ENCODE measurements around the gene NUDT21. TPM values are rescaled to one million over a fixed set of nuclear protein-coding genes. Genes with fewer than 3 reads are reported as not detected.

NUDT21 gene
- total RNA-seq, 5 donors from 2014 or later (not counting 1 experiment from before 2014, with no cell fraction given) = 90.0 to 98.8 (median 98.4) TPM

GRCh38 chr16:56389554-56389953, 61.6 kb downstream of the NUDT21 start:
- Histone ChIP-seq H3K27me3 (replicated peaks in 1 of 2; ENCODE audit: control insufficient read depth in 2 of 2, extremely low read depth in 1 of 2, insufficient read depth in 2 of 2, low read length in 1 of 2) (no peaks in the 10 kb centered on the region), H3K4me3 (ENCODE audit: control insufficient read depth in 1 of 2, extremely low read depth in 1 of 2, low read length in 1 of 2) (no peak overlapping the region), H3K4me1 (ENCODE audit: control insufficient read depth in 1 of 2, extremely low read depth in 1 of 2, insufficient read depth in 2 of 2, low read length in 2 of 2) (no peaks in the 10 kb centered on the region), H3K36me3 (ENCODE audit: control insufficient read depth in 2 of 2, extremely low read depth in 1 of 2, insufficient read depth in 1 of 2, low read length in 1 of 2) (peaks cover 0 to 50% of the 10 kb centered on the region in 2 donors), H3K9me3 (no peaks in the 10 kb centered on the region), H3K27ac (ENCODE audit: low read length) (no peak overlapping the region)
- DNase-seq (no peak), ATAC-seq (replicated peaks in 1 of 4) (no peak)
- no peaks in the 10 kb centered on the region for H3K9me3 Mint-ChIP-seq
- H3K36me3 Mint-ChIP-seq = peaks cover 77% of the 10 kb centered on the region
- WGBS (ENCODE audit: insufficient coverage) = 100% methylated on average over 3 of the region's 3 CpGs
- ChIA-PET POLR2A (no interaction called here), CTCF (interaction anchor here in 1 of 2 donors (0.5 kb wide), 1 partner anchor 34 kb away, joined by 3 read pairs; no protein-coding TSS in a partner anchor)
- no peak overlapping the region for H3K4me3 Mint-ChIP-seq
- H3K27me3 Mint-ChIP-seq = no peaks in the 10 kb centered on the region
- no peak overlapping the region for H3K27ac Mint-ChIP-seq
- peaks cover 0 to 12% (median 7%) of the 10 kb centered on the region in 3 donors for H3K4me1 Mint-ChIP-seq

GRCh38 chr16:56388209-56388608, 62.9 kb downstream of the NUDT21 start:
- H3K9me3 Mint-ChIP-seq = peaks cover 0 to 10% (median 0%) of the 10 kb centered on the region in 3 donors
- CTCF ChIA-PET = no interaction called here
- H3K36me3 Mint-ChIP-seq = peaks cover 81% of the 10 kb centered on the region
- Histone ChIP-seq H3K4me3 (ENCODE audit: control insufficient read depth in 1 of 2, extremely low read depth in 1 of 2, low read length in 1 of 2) (no peak overlapping the region), H3K36me3 (ENCODE audit: control insufficient read depth in 2 of 2, extremely low read depth in 1 of 2, insufficient read depth in 1 of 2, low read length in 1 of 2) (peaks cover 3 to 63% of the 10 kb centered on the region in 2 donors), H3K9me3 (no peaks in the 10 kb centered on the region), H3K27ac (ENCODE audit: low read length) (no peak overlapping the region), H3K4me1 (ENCODE audit: control insufficient read depth in 1 of 2, extremely low read depth in 1 of 2, insufficient read depth in 2 of 2, low read length in 2 of 2) (no peaks in the 10 kb centered on the region), H3K27me3 (replicated peaks in 1 of 2; ENCODE audit: control insufficient read depth in 2 of 2, extremely low read depth in 1 of 2, insufficient read depth in 2 of 2, low read length in 1 of 2) (no peaks in the 10 kb centered on the region)
- POLR2A ChIA-PET = no interaction called here
- DNase-seq = no peak
- ATAC-seq (replicated peaks in 1 of 4) = no peak
- H3K27ac Mint-ChIP-seq = no peak overlapping the region
- peaks cover 0 to 4% (median 2%) of the 10 kb centered on the region in 3 donors for H3K4me1 Mint-ChIP-seq
- no peak overlapping the region for H3K4me3 Mint-ChIP-seq
- H3K27me3 Mint-ChIP-seq = no peaks in the 10 kb centered on the region

GRCh38 chr16:56387396-56387795, 63.7 kb downstream of the NUDT21 start:
- Mint-ChIP-seq H3K4me1 (peaks cover 0 to 4% (median 1%) of the 10 kb centered on the region in 3 donors), H3K9me3 (peaks cover 0 to 16% (median 0%) of the 10 kb centered on the region in 3 donors), H3K36me3 (peaks cover 81% of the 10 kb centered on the region), H3K27me3 (no peaks in the 10 kb centered on the region), H3K27ac (no peak overlapping the region), H3K4me3 (no peak overlapping the region)
- ChIA-PET CTCF (interaction anchor here in 1 of 2 donors (0.6 kb wide), 1 partner anchor 409 kb away, joined by 3 read pairs; no protein-coding TSS in a partner anchor), POLR2A (no interaction called here)
- DNase-seq = no peak
- Histone ChIP-seq H3K36me3 (ENCODE audit: control insufficient read depth in 2 of 2, extremely low read depth in 1 of 2, insufficient read depth in 1 of 2, low read length in 1 of 2) (peaks cover 10 to 71% of the 10 kb centered on the region in 2 donors), H3K4me3 (ENCODE audit: control insufficient read depth in 1 of 2, extremely low read depth in 1 of 2, low read length in 1 of 2) (no peak overlapping the region), H3K9me3 (no peaks in the 10 kb centered on the region), H3K4me1 (ENCODE audit: control insufficient read depth in 1 of 2, extremely low read depth in 1 of 2, insufficient read depth in 2 of 2, low read length in 2 of 2) (no peaks in the 10 kb centered on the region), H3K27ac (ENCODE audit: low read length) (no peak overlapping the region), H3K27me3 (replicated peaks in 1 of 2; ENCODE audit: control insufficient read depth in 2 of 2, extremely low read depth in 1 of 2, insufficient read depth in 2 of 2, low read length in 1 of 2) (no peaks in the 10 kb centered on the region)
- WGBS (ENCODE audit: insufficient coverage) = no CpG with 5 or more reads among the region's 3 CpGs
- ATAC-seq (replicated peaks in 1 of 4) = no peak

GRCh38 chr16:56384074-56384721, 66.9 kb downstream of the NUDT21 start:
- Histone ChIP-seq H3K4me3 (ENCODE audit: control insufficient read depth in 1 of 2, extremely low read depth in 1 of 2, low read length in 1 of 2) (no peak overlapping the region), H3K27ac (ENCODE audit: low read length) (no peak overlapping the region), H3K36me3 (ENCODE audit: control insufficient read depth in 2 of 2, extremely low read depth in 1 of 2, insufficient read depth in 1 of 2, low read length in 1 of 2) (peaks cover 10 to 83% of the 10 kb centered on the region in 2 donors), H3K9me3 (no peaks in the 10 kb centered on the region), H3K4me1 (ENCODE audit: control insufficient read depth in 1 of 2, extremely low read depth in 1 of 2, insufficient read depth in 2 of 2, low read length in 2 of 2) (no peaks in the 10 kb centered on the region), H3K27me3 (replicated peaks in 1 of 2; ENCODE audit: control insufficient read depth in 2 of 2, extremely low read depth in 1 of 2, insufficient read depth in 2 of 2, low read length in 1 of 2) (no peaks in the 10 kb centered on the region)
- H3K4me1 Mint-ChIP-seq = no peaks in the 10 kb centered on the region
- ATAC-seq (replicated peaks in 1 of 4) (no peak), DNase-seq (no peak)
- H3K4me3 Mint-ChIP-seq = no peak overlapping the region
- H3K27ac Mint-ChIP-seq = no peak overlapping the region
- no peaks in the 10 kb centered on the region for H3K27me3 Mint-ChIP-seq
- H3K9me3 Mint-ChIP-seq = peaks cover 0 to 40% (median 14%) of the 10 kb centered on the region in 3 donors
- peaks cover 86% of the 10 kb centered on the region for H3K36me3 Mint-ChIP-seq
- ChIA-PET POLR2A (no interaction called here), CTCF (no interaction called here)
- 100% methylated on average over 2 of the region's 4 CpGs for WGBS (ENCODE audit: insufficient coverage)

- ATAC-seq (replicated peaks in 1 of 4) = no peak
- H3K4me3 Mint-ChIP-seq = no peak overlapping the region
- 97% methylated on average over 4 of the region's 5 CpGs for WGBS (ENCODE audit: insufficient coverage)
- peaks cover 4 to 5% (median 4%) of the 10 kb centered on the region in 3 donors for H3K4me1 Mint-ChIP-seq
- H3K9me3 ChIP-seq = no peaks in the 10 kb centered on the region
- no peak for DNase-seq
- peaks cover 5 to 40% (median 14%) of the 10 kb centered on the region in 3 donors for H3K9me3 Mint-ChIP-seq
- peaks cover 90% of the 10 kb centered on the region for H3K36me3 Mint-ChIP-seq
- no peaks in the 10 kb centered on the region for H3K4me1 ChIP-seq (ENCODE audit: control insufficient read depth in 1 of 2, extremely low read depth in 1 of 2, insufficient read depth in 2 of 2, low read length in 2 of 2)
- H3K27ac Mint-ChIP-seq = no peak overlapping the region
- ChIA-PET CTCF (no interaction called here), POLR2A (no interaction called here)
- no peaks in the 10 kb centered on the region for H3K27me3 ChIP-seq (replicated peaks in 1 of 2; ENCODE audit: control insufficient read depth in 2 of 2, extremely low read depth in 1 of 2, insufficient read depth in 2 of 2, low read length in 1 of 2)
- H3K27ac ChIP-seq (ENCODE audit: low read length) = no peak overlapping the region
- no peak overlapping the region for H3K4me3 ChIP-seq (ENCODE audit: control insufficient read depth in 1 of 2, extremely low read depth in 1 of 2, low read length in 1 of 2)
- peaks cover 10 to 76% of the 10 kb centered on the region in 2 donors for H3K36me3 ChIP-seq (ENCODE audit: control insufficient read depth in 2 of 2, extremely low read depth in 1 of 2, insufficient read depth in 1 of 2, low read length in 1 of 2)
- H3K27me3 Mint-ChIP-seq = no peaks in the 10 kb centered on the region
Observed at GRCh38 chr16:56382901-56383355, 68.2 kb downstream of the NUDT21 start.

GRCh38 chr16:56382459-56382858, 68.7 kb downstream of the NUDT21 start:
- CTCF ChIA-PET = interaction anchor here in 1 of 2 donors (0.6 kb wide), 2 partner anchors 21 to 1990 kb away, joined by 3 to 7 read pairs; no protein-coding TSS in a partner anchor
- POLR2A ChIA-PET = no interaction called here
- no peak for DNase-seq
- H3K4me3 ChIP-seq (ENCODE audit: control insufficient read depth in 1 of 2, extremely low read depth in 1 of 2, low read length in 1 of 2) = no peak overlapping the region
- Mint-ChIP-seq H3K4me1 (peaks cover 7 to 10% (median 8%) of the 10 kb centered on the region in 3 donors), H3K36me3 (peaks cover 88% of the 10 kb centered on the region), H3K4me3 (no peak overlapping the region), H3K27me3 (no peaks in the 10 kb centered on the region), H3K9me3 (peaks cover 5 to 40% (median 14%) of the 10 kb centered on the region in 3 donors), H3K27ac (no peak overlapping the region)
- no peak overlapping the region for H3K27ac ChIP-seq (ENCODE audit: low read length)
- H3K27me3 ChIP-seq (replicated peaks in 1 of 2; ENCODE audit: control insufficient read depth in 2 of 2, extremely low read depth in 1 of 2, insufficient read depth in 2 of 2, low read length in 1 of 2) = no peaks in the 10 kb centered on the region
- ATAC-seq (replicated peaks in 1 of 4) = no peak
- H3K9me3 ChIP-seq = no peaks in the 10 kb centered on the region
- no peaks in the 10 kb centered on the region for H3K4me1 ChIP-seq (ENCODE audit: control insufficient read depth in 1 of 2, extremely low read depth in 1 of 2, insufficient read depth in 2 of 2, low read length in 2 of 2)
- WGBS (ENCODE audit: insufficient coverage) = no CpG with 5 or more reads among the region's 4 CpGs
- H3K36me3 ChIP-seq (ENCODE audit: control insufficient read depth in 2 of 2, extremely low read depth in 1 of 2, insufficient read depth in 1 of 2, low read length in 1 of 2) = peaks cover 10 to 71% of the 10 kb centered on the region in 2 donors

All from T-cell (primary cell).